IMR-90 (cell line): ENCODE measurements around the gene NCAPG2. TPM values are rescaled to one million over a fixed set of nuclear protein-coding genes. Genes with fewer than 3 reads are reported as not detected.

Experiments
- ATAC-seq: fragments of 200-7000 bp; cut with Tn5 transposase; 2 replicates; pipeline ENCODE4 v1.9.1; 2020; ENCODE audit warnings: low read depth, mild to moderate bottlenecking, moderate library complexity
- BruUV-seq: library from RNA; stranded (reverse); fragments of 400-500 nt; replicated peaks from 2 replicates; lab custom pipeline; 2021; lab: Mats Ljungman, UMichigan
- CTCF ChIA-PET: fragments of 300-600 bp; formaldehyde crosslinking; extraction: SDS; loops from one replicate; lab custom pipeline; 2021; ENCODE audit warnings: antibody characterized with exemption; lab: Yijun Ruan, JAX
- POLR2A ChIA-PET: fragments of 300-600 bp; sonication (Branson Sonifier 250); formaldehyde crosslinking; loops from one replicate; lab custom pipeline; 2022; ENCODE audit warnings: antibody characterized with exemption; ENCODE audit not compliant: unreplicated experiment; lab: Charles Lee
- DNase-seq: peaks from one replicate; pipeline ENCODE4 v3.0.0; 2013
- H2AFZ ChIP-seq: replicated peaks from 2 replicates; pipeline ENCODE3; 2013; ENCODE audit warnings: low read length, mild to moderate bottlenecking; ENCODE audit not compliant: poor library complexity
- H2AK5ac ChIP-seq: 2 replicates; pipeline ENCODE4 v1.6.1; 2013; ENCODE audit warnings: low read depth, low read length, inconsistent platforms
- H2AK9ac ChIP-seq: replicated peaks from 2 replicates; pipeline ENCODE3; 2013; ENCODE audit warnings: mild to moderate bottlenecking, low read depth, low read length, moderate library complexity; ENCODE audit not compliant: poor library complexity
- H2BK120ac ChIP-seq: 2 replicates; pipeline ENCODE4 v1.6.1; 2013; ENCODE audit warnings: low read depth, low read length, inconsistent platforms
- H2BK15ac ChIP-seq: 3 replicates; pipeline ENCODE4 v1.6.1; 2013; ENCODE audit warnings: low read depth, low read length, inconsistent platforms
- H2BK20ac ChIP-seq: 2 replicates; pipeline ENCODE4 v1.6.1; 2013; ENCODE audit warnings: low read depth, mild to moderate bottlenecking, inconsistent platforms, low read length, moderate library complexity
- H2BK5ac ChIP-seq: 2 replicates; pipeline ENCODE4 v1.6.1; 2013; ENCODE audit warnings: mild to moderate bottlenecking, low read depth, low read length, inconsistent platforms; ENCODE audit not compliant: poor library complexity, severe bottlenecking
- H3K14ac ChIP-seq: replicated peaks from 2 replicates; pipeline ENCODE4 v1.6.1; 2013; ENCODE audit warnings: low read depth, low read length, inconsistent platforms
- H3K18ac ChIP-seq: 2 replicates; pipeline ENCODE4 v1.6.1; 2013; ENCODE audit warnings: low read depth, low read length, control low read depth
- H3K23ac ChIP-seq: 2 replicates; pipeline ENCODE4 v1.6.1; 2013; ENCODE audit warnings: low read depth, low read length, inconsistent platforms
- H3K27ac ChIP-seq: 2 replicates; pipeline ENCODE4 v1.5.1; 2013; ENCODE audit warnings: mild to moderate bottlenecking, control low read depth, low read length; ENCODE audit not compliant: insufficient read depth
- H3K27me3 ChIP-seq: 2 replicates; pipeline ENCODE4 v1.6.1; 2013; ENCODE audit warnings: low read length; ENCODE audit not compliant: control insufficient read depth, insufficient read depth
- H3K36me3 ChIP-seq: 2 replicates; pipeline ENCODE4 v1.6.1; 2013; ENCODE audit warnings: low read length, mixed read lengths; ENCODE audit not compliant: control insufficient read depth, insufficient read depth
- H3K4ac ChIP-seq: 2 replicates; pipeline ENCODE4 v1.6.1; 2013; ENCODE audit warnings: low read depth, low read length, inconsistent platforms
- H3K4me1 ChIP-seq: 2 replicates; pipeline ENCODE4 v1.6.1; 2013; ENCODE audit warnings: low read length, mixed read lengths; ENCODE audit not compliant: control insufficient read depth, insufficient read depth
- H3K4me2 ChIP-seq: 2 replicates; pipeline ENCODE4 v1.6.1; 2013; ENCODE audit warnings: low read depth, mild to moderate bottlenecking, control low read depth, low read length, moderate library complexity
- H3K4me3 ChIP-seq: 2 replicates; pipeline ENCODE4 v1.5.1; 2013; ENCODE audit warnings: low read depth, mild to moderate bottlenecking, control low read depth, low read length, moderate library complexity; ENCODE audit not compliant: insufficient read depth
- H3K56ac ChIP-seq: 2 replicates; pipeline ENCODE4 v1.6.1; 2013; ENCODE audit warnings: low read length, inconsistent platforms; ENCODE audit not compliant: insufficient read depth; ENCODE audit errors: extremely low read depth
- H3K79me1 ChIP-seq, 2 experiments: 2 replicates each; pipeline ENCODE4 v1.6.1; 2013; ENCODE audit warnings: low read length in 2 of 2, inconsistent platforms in 1 of 2, low read depth in 1 of 2
- H3K9ac ChIP-seq: 2 replicates; pipeline ENCODE4 v1.6.1; 2013; ENCODE audit warnings: low read depth, low read length, control low read depth
- H3K9me1 ChIP-seq: 2 replicates; pipeline ENCODE4 v1.6.1; 2013; ENCODE audit warnings: low read length, inconsistent platforms; ENCODE audit not compliant: insufficient read depth
- H3K9me3 ChIP-seq: 2 replicates; pipeline ENCODE4 v1.6.1; 2013; ENCODE audit warnings: low read length; ENCODE audit not compliant: control insufficient read depth, insufficient read depth
- H4K20me1 ChIP-seq: 2 replicates; pipeline ENCODE4 v1.6.1; 2013; ENCODE audit warnings: low read length, inconsistent platforms; ENCODE audit not compliant: insufficient read depth
- H4K5ac ChIP-seq: 2 replicates; pipeline ENCODE4 v1.6.1; 2013; ENCODE audit warnings: mild to moderate bottlenecking, low read depth, low read length, control low read depth
- H4K8ac ChIP-seq, 2 experiments: 2 replicates each; pipeline ENCODE4 v1.6.1; 2013; ENCODE audit warnings: low read depth in 2 of 2, low read length in 2 of 2, control low read depth in 1 of 2, inconsistent platforms in 1 of 2
- H4K91ac ChIP-seq: 2 replicates; pipeline ENCODE4 v1.6.1; 2013; ENCODE audit warnings: low read depth, low read length, inconsistent platforms; ENCODE audit not compliant: insufficient read depth
- MAFK ChIP-seq: IDR thresholded peaks from 2 replicates; pipeline ENCODE4 v1.6.1; 2012; ENCODE audit warnings: low read depth, low read length, improper control_type of control experiment
- MAZ ChIP-seq: IDR thresholded peaks from 2 replicates; pipeline ENCODE4 v1.6.1; 2012; ENCODE audit warnings: low read depth, mild to moderate bottlenecking, low read length, improper control_type of control experiment, moderate library complexity, borderline replicate concordance
- MXI1 ChIP-seq: IDR thresholded peaks from 2 replicates; pipeline ENCODE4 v1.6.1; 2012; ENCODE audit warnings: low read depth, mild to moderate bottlenecking, low read length, moderate library complexity, borderline replicate concordance
- RAD21 ChIP-seq: IDR thresholded peaks from 2 replicates; pipeline ENCODE4 v1.6.1; 2012; ENCODE audit warnings: low read length, improper control_type of control experiment
- RCOR1 ChIP-seq: IDR thresholded peaks from 2 replicates; pipeline ENCODE4 v1.6.1; 2012; ENCODE audit warnings: mild to moderate bottlenecking, low read length, improper control_type of control experiment; ENCODE audit not compliant: insufficient replicate concordance
- RFX5 ChIP-seq: IDR thresholded peaks from 2 replicates; pipeline ENCODE4 v1.8.0; 2012; ENCODE audit warnings: low read depth, mild to moderate bottlenecking, low read length, moderate library complexity
- SMC3 ChIP-seq: fragments of 150-350 bp; IDR thresholded peaks from 2 replicates; pipeline ENCODE4 v1.6.1; 2016; ENCODE audit warnings: low read depth, mild to moderate bottlenecking, antibody characterized with exemption, low read length, moderate library complexity
- USF2 ChIP-seq: fragments of 150-350 bp; IDR thresholded peaks from 2 replicates; pipeline ENCODE4 v1.6.1; 2017; ENCODE audit warnings: mild to moderate bottlenecking, antibody characterized with exemption, low read length, low read depth
- WGBS, 2 experiments: methylation state at CpG; one replicate each; pipeline versions ENCODE4 v1.1.5 to v1.1.7; 2013; ENCODE audit warnings: missing lambda C conversion rate in 2 of 2; ENCODE audit not compliant: insufficient read length in 1 of 2; ENCODE audit errors: extremely low coverage in 2 of 2; 5-methylcytosine and 5-hydroxymethylcytosine counted together
- dilution Hi-C: fragments of 300-500 bp; cut with HindIII; formaldehyde crosslinking; loops from one replicate; pipeline ENCODE4 v1.14.3; 2018; ENCODE audit warnings: low sequenced_read_pairs; ENCODE audit not compliant: unreplicated experiment
- in situ Hi-C: fragments of 300-500 bp; cut with MboI; formaldehyde crosslinking; loops from 3 replicates; pipeline ENCODE4 v1.14.3; 2019; ENCODE audit warnings: low sequenced_read_pairs, inconsistent platforms, mixed read lengths
- intact Hi-C: fragments of 100-400 bp; cut with micrococcal nuclease; formaldehyde crosslinking; loops from 2 replicates; pipeline ENCODE4 v1.10.0; 2022
- polyA plus RNA-seq, 3 experiments: library from polyadenylated mRNA; depleted of rRNA; stranded (reverse); fragments of >200 nt; gene quantifications; 2 replicates each; pipeline ENCODE4 v1.2.3, GENCODE V29; 2012; ENCODE audit warnings: low replicate concordance in 1 of 3
- total RNA-seq: library from RNA; depleted of rRNA; stranded (reverse); fragments of >200 nt; gene quantifications from 2 replicates; pipeline ENCODE4 v1.2.3, GENCODE V29; 2012
- TF ChIP-seq, protein P1 (sequence below): conservative IDR thresholded peaks from 2 replicates; pipeline ENCODE4 v1.5.1; 2012; ENCODE audit warnings: mild to moderate bottlenecking, low read depth, low read length, improper control_type of control experiment

The NCAPG2 gene
- total and polyA plus RNA-seq, 2 of the 4 experiments (the other 2 are of a cell fraction) = 25.6 to 25.8 TPM

DNA sequence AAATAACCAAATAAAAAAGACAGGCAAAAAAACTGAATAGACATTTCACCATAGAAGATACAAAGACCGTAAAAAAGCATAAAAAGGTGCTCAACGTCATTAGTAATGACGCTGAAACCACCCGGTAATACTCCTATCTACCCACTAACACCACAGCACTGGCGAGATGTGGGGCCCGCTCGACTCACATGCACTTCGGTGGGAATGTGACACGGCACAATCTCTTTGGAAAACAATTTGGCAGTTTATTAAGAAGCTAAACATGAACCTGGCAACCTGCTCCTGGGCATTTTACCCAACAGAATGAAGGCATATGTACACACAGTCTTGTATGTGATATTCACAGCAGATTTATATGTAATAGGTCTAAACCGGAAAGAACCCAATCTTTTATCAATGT, 42.8 kb upstream of the NCAPG2 start:
- Histone ChIP-seq H3K9me3 (no peaks in the 10 kb centered on the region), H3K9ac (no peak overlapping the region), H2AFZ (no peak overlapping the region), H2BK20ac (no peak overlapping the region), H3K4me1 (no peaks in the 10 kb centered on the region), H2AK9ac (no peak overlapping the region), H4K8ac (no peak overlapping the region), H3K23ac (no peak overlapping the region), H4K5ac (no peak overlapping the region), H2BK15ac (no peak overlapping the region), H2AK5ac (no peak overlapping the region), H3K4me2 (no peak overlapping the region), H3K36me3 (peaks cover 38% of the 10 kb centered on the region), H2BK5ac (no peak overlapping the region), H4K91ac (no peak overlapping the region), H3K79me1 (no peaks in the 10 kb centered on the region; a peak in 2 of 4 replicates), H3K9me1 (no peaks in the 10 kb centered on the region; the same call in 1 of the 2 replicates), H3K27me3 (no peaks in the 10 kb centered on the region), H2BK120ac (no peak overlapping the region), H3K4me3 (no peak overlapping the region), H3K4ac (no peak overlapping the region), H4K20me1 (no peaks in the 10 kb centered on the region; the same call in 1 of the 2 replicates), H3K27ac (no peak overlapping the region), H3K56ac (no peak overlapping the region), H3K18ac (no peak overlapping the region), H3K14ac (no peak overlapping the region)
- in situ Hi-C loops = no loop called here
- BruUV-seq = no TSS peak
- ATAC-seq (no peak), DNase-seq (no peak)
- ChIA-PET CTCF (no interaction called here), POLR2A (no interaction called here)
- intact Hi-C loops = no loop called here
- no peak for TF ChIP-seq MAFK
- TF ChIP-seq RCOR1 = no peak
- TF ChIP-seq SMC3 = no peak
- TF ChIP-seq RAD21 = no peak
- no peak for TF ChIP-seq MAZ
- no peak for TF ChIP-seq MXI1
- no peak for TF ChIP-seq RFX5
- TF ChIP-seq USF2 = no peak
- TF ChIP-seq, protein P1, sequence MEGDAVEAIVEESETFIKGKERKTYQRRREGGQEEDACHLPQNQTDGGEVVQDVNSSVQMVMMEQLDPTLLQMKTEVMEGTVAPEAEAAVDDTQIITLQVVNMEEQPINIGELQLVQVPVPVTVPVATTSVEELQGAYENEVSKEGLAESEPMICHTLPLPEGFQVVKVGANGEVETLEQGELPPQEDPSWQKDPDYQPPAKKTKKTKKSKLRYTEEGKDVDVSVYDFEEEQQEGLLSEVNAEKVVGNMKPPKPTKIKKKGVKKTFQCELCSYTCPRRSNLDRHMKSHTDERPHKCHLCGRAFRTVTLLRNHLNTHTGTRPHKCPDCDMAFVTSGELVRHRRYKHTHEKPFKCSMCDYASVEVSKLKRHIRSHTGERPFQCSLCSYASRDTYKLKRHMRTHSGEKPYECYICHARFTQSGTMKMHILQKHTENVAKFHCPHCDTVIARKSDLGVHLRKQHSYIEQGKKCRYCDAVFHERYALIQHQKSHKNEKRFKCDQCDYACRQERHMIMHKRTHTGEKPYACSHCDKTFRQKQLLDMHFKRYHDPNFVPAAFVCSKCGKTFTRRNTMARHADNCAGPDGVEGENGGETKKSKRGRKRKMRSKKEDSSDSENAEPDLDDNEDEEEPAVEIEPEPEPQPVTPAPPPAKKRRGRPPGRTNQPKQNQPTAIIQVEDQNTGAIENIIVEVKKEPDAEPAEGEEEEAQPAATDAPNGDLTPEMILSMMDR = no peak
- dilution Hi-C loops = no loop called here
- WGBS, 2 experiments = no CpG with 5 or more reads among the region's 10 CpGs
